OCI-LY7 (cell line): Measurements from ENCODE around the gene TRIO. TPM values are rescaled to one million over a fixed set of nuclear protein-coding genes. Genes with fewer than 3 reads are reported as not detected.

Experiments used
- BruUV-seq: library from RNA; stranded (reverse); fragments of 400-500 nt; replicated peaks from 2 replicates; lab custom pipeline; 2021; lab: Mats Ljungman, UMichigan
- CTCF ChIA-PET: fragments of 300-600 bp; sonication (Branson Sonifier 250); formaldehyde crosslinking; loops from one replicate; lab custom pipeline; 2022; ENCODE audit warnings: antibody characterized with exemption; ENCODE audit not compliant: unreplicated experiment; lab: Charles Lee
- POLR2A ChIA-PET: fragments of 300-600 bp; sonication (Branson Sonifier 250); formaldehyde crosslinking; loops from one replicate; lab custom pipeline; 2022; ENCODE audit warnings: antibody characterized with exemption; lab: Charles Lee
- DNase-seq: peaks from one replicate; pipeline ENCODE4 v3.0.0-alpha.2; 2015; ENCODE audit warnings: low spot score
- H2AFZ ChIP-seq: fragments of 200-600 bp; sonication (generic), shearing (Covaris generic); 2 replicates; pipeline ENCODE4 v1.6.1; 2014; ENCODE audit warnings: mild to moderate bottlenecking, antibody characterized with exemption, low read length, moderate library complexity
- H3K27ac ChIP-seq: fragments of 200-600 bp; sonication (generic); 2 replicates; pipeline ENCODE4 v1.5.1; 2014; ENCODE audit warnings: mixed run types, low read depth, mild to moderate bottlenecking, moderate library complexity, low read length, inconsistent platforms; ENCODE audit not compliant: poor library complexity, severe bottlenecking
- H3K36me3 ChIP-seq: fragments of 200-600 bp; sonication (generic); 2 replicates; pipeline ENCODE4 v1.6.1; 2014; ENCODE audit warnings: mild to moderate bottlenecking, antibody characterized with exemption, low read length, moderate library complexity, mixed read lengths; ENCODE audit not compliant: insufficient read depth
- H3K4me1 ChIP-seq: fragments of 200-600 bp; sonication (generic); 2 replicates; pipeline ENCODE4 v1.5.1; 2014; ENCODE audit warnings: mild to moderate bottlenecking, low read length; ENCODE audit not compliant: insufficient read depth, poor library complexity, severe bottlenecking
- H3K4me2 ChIP-seq: fragments of 200-600 bp; sonication (generic); 2 replicates; pipeline ENCODE4 v1.6.1; 2014; ENCODE audit warnings: mild to moderate bottlenecking, low read length
- H3K4me3 ChIP-seq: fragments of 200-600 bp; sonication (generic); 2 replicates; pipeline ENCODE4 v1.5.1; 2014; ENCODE audit warnings: mild to moderate bottlenecking, low read depth, low read length; ENCODE audit not compliant: poor library complexity, severe bottlenecking
- H3K79me2 ChIP-seq: fragments of 200-600 bp; sonication (generic); 2 replicates; pipeline ENCODE4 v1.6.1; 2016; ENCODE audit warnings: low read depth, mild to moderate bottlenecking, low read length, moderate library complexity, mixed read lengths; ENCODE audit not compliant: insufficient read depth
- H3K9me2 ChIP-seq: fragments of 200-600 bp; sonication (generic); 2 replicates; pipeline ENCODE4 v1.6.1; 2016; ENCODE audit warnings: mild to moderate bottlenecking, low read length, mixed read lengths; ENCODE audit not compliant: insufficient read depth
- H3K9me3 ChIP-seq: fragments of 200-600 bp; sonication (generic); 2 replicates; pipeline ENCODE4 v1.6.1; 2014; ENCODE audit warnings: mild to moderate bottlenecking, mixed run types, low read length, mixed read lengths
- H4K20me1 ChIP-seq: fragments of 200-600 bp; sonication (generic); 2 replicates; pipeline ENCODE4 v1.6.1; 2014; ENCODE audit warnings: mild to moderate bottlenecking, antibody characterized with exemption, low read length, moderate library complexity, mixed read lengths; ENCODE audit not compliant: insufficient read depth
- EZH2phosphoT487 ChIP-seq: fragments of 200-600 bp; sonication (generic); IDR thresholded peaks from 2 replicates; pipeline ENCODE4 v1.6.1; 2018; ENCODE audit warnings: low read depth, borderline replicate concordance, mild to moderate bottlenecking, mixed run types, antibody characterized with exemption, low read length, moderate library complexity, mixed read lengths
- intact Hi-C: fragments of 100-400 bp; cut with micrococcal nuclease; formaldehyde crosslinking; loops from one replicate; pipeline ENCODE4 v1.10.0; 2022; ENCODE audit not compliant: unreplicated experiment
- total RNA-seq, 2 experiments: library from RNA; depleted of rRNA in 1 of 2; stranded (reverse); fragments of >200 nt in 1 of 2; shearing (Covaris generic) in 1 of 2; gene quantifications; 2 replicates each; pipeline ENCODE4 v1.2.3, GENCODE V29; 2014 to 2022
- TF ChIP-seq, protein P1 (sequence below): fragments of 200-600 bp; sonication (generic); conservative IDR thresholded peaks from 2 replicates; pipeline ENCODE4 v1.5.1; 2014; ENCODE audit warnings: mild to moderate bottlenecking, antibody characterized with exemption, low read length, moderate library complexity, mixed read lengths

The TRIO gene
- total RNA-seq, 2 experiments from 2014 or later: 35.8 to 55.1 TPM

DNA sequence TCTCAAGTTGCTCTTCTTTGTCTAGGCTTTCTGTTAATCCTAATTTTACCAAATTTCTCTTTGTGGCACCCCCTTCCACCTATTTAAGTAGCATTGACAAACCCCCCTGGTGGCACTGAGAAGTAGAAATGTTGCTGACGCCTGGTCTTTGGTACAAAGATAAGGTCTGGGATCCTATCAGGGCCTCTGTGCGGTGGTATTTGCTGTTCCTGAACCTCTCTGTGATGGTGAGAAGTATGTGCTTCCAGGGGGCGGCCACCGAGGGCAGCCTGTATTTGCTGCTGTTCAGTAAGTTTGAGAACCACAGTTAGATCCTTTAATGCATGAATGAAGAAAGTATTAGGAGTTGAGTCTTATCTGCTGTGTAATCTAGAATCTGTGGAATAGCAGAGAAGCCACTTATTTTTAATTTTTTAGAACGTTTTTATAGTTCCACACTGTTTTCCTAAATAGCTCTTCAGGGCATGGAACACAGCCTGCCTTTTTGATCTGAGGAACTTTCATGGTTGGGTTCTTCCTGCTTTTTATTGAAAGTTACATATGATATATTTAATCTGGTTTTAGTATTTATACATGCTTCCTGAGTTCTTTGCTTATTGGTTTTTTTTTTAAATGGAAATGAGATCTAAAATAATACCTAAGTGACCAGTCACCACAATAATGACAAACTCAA, 124.2 kb downstream of the TRIO start:
- BruUV-seq: no TSS peak
- H3K79me2 ChIP-seq: peaks cover 18% of the 10 kb centered on the region; the same call in 1 of the 2 replicates
- POLR2A ChIA-PET: no interaction called here
- H3K4me2 ChIP-seq: no peak overlapping the region
- TF ChIP-seq, protein P1, sequence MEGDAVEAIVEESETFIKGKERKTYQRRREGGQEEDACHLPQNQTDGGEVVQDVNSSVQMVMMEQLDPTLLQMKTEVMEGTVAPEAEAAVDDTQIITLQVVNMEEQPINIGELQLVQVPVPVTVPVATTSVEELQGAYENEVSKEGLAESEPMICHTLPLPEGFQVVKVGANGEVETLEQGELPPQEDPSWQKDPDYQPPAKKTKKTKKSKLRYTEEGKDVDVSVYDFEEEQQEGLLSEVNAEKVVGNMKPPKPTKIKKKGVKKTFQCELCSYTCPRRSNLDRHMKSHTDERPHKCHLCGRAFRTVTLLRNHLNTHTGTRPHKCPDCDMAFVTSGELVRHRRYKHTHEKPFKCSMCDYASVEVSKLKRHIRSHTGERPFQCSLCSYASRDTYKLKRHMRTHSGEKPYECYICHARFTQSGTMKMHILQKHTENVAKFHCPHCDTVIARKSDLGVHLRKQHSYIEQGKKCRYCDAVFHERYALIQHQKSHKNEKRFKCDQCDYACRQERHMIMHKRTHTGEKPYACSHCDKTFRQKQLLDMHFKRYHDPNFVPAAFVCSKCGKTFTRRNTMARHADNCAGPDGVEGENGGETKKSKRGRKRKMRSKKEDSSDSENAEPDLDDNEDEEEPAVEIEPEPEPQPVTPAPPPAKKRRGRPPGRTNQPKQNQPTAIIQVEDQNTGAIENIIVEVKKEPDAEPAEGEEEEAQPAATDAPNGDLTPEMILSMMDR: 0 out of 2 replicates have a peak, but pooled peaks have one; percentile 23
- TF ChIP-seq EZH2phosphoT487: no peak
- no peaks in the 10 kb centered on the region for H3K9me3 ChIP-seq
- intact Hi-C loops: no loop called here
- no peak for DNase-seq
- CTCF ChIA-PET: no interaction called here
- H2AFZ ChIP-seq: no peak overlapping the region
- no peak overlapping the region for H3K27ac ChIP-seq
- H3K4me3 ChIP-seq: no peak overlapping the region
- H4K20me1 ChIP-seq: 0 out of 2 replicates have a peak, but pooled peaks cover 3% of the 10 kb centered on the region
- no peaks in the 10 kb centered on the region for H3K9me2 ChIP-seq
- peaks cover 37% of the 10 kb centered on the region for H3K4me1 ChIP-seq
- H3K36me3 ChIP-seq: no peaks in the 10 kb centered on the region

DNA sequence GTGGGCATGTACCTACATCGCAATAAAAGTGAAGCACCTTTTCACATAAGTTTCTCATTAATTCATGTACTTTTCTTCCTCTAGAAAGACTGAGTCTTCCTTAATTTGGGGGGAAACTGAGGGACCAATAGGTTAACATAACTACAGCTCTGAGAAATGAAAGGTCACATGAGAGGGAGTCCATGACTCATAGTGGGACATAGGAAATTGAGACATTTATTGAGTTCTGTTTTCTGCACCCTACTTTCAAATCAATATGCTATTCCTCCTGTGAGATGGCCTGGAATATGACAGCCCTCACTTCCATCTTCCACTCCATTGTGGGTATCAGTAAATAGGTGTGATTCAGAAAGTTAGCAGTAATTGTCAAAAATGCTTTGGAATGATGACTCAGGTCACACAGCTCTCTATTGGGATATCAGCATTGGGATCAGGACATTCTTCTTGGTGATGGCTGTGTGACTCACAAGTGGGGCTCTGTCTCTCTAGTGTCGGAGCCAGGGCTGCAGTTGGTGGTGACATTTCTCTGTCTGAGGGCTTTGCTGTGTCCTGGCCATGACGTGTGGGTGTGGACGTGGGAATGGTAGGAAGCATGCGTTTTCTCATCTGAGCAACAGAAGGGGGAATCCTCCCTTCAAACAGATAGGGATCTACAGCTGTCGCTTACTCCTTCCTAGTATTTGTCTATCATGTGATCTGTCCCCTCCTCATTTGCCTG, 125.0 kb downstream of the TRIO start:
- CTCF ChIA-PET: no interaction called here

More for the DNA sequence above, 125.0 kb downstream of the TRIO start:
- no peak overlapping the region for H3K27ac ChIP-seq
- H3K9me3 ChIP-seq: no peaks in the 10 kb centered on the region
- no peak overlapping the region for H3K4me3 ChIP-seq
- no peaks in the 10 kb centered on the region for H3K9me2 ChIP-seq
- H2AFZ ChIP-seq: no peak overlapping the region
- peaks cover 34% of the 10 kb centered on the region for H3K4me1 ChIP-seq
- H3K79me2 ChIP-seq: peaks cover 18% of the 10 kb centered on the region; the same call in 1 of the 2 replicates
- BruUV-seq: no TSS peak
- TF ChIP-seq, protein P1: no peak
- TF ChIP-seq EZH2phosphoT487: no peak
- H3K36me3 ChIP-seq: no peaks in the 10 kb centered on the region
- 0 out of 2 replicates have a peak, but pooled peaks cover 3% of the 10 kb centered on the region for H4K20me1 ChIP-seq
- POLR2A ChIA-PET: interaction anchor here (0.6 kb wide), 1 partner anchor 52 kb away, joined by 3 read pairs; no protein-coding TSS in a partner anchor
- no peak for DNase-seq
- no peak overlapping the region for H3K4me2 ChIP-seq
- intact Hi-C loops: no loop called here
